DND-41 (cell line): ENCODE results near the gene BAG5.

Experiments used
- ATAC-seq: fragments of 200-7000 bp; cut with Tn5 transposase; 3 replicates; pipeline ENCODE4 v1.9.1; 2021; ENCODE audit warnings: low read depth; ENCODE audit not compliant: insufficient read depth
- DNase-seq: peaks from one replicate; pipeline ENCODE4 v3.0.0-alpha.2; 2020
- H2AFZ ChIP-seq: 2 replicates; pipeline ENCODE4 v1.6.0; 2012; ENCODE audit warnings: low read depth, low read length
- H3K27ac ChIP-seq: 2 replicates; pipeline ENCODE4 v1.5.1; 2012; ENCODE audit warnings: low read length, inconsistent platforms
- H3K27me3 ChIP-seq: fragments of 200-600 bp; sonication (generic); 2 replicates; pipeline ENCODE4 v1.6.0; 2012; ENCODE audit warnings: low read length, mild to moderate bottlenecking, inconsistent platforms; ENCODE audit not compliant: insufficient read depth, poor library complexity
- H3K36me3 ChIP-seq: 2 replicates; pipeline ENCODE4 v1.5.1; 2012; ENCODE audit warnings: low read length, inconsistent platforms; ENCODE audit not compliant: insufficient read depth
- H3K4me1 ChIP-seq: 2 replicates; pipeline ENCODE4 v1.5.1; 2012; ENCODE audit warnings: mild to moderate bottlenecking, low read length; ENCODE audit not compliant: insufficient read depth
- H3K4me2 ChIP-seq: 2 replicates; pipeline ENCODE4 v1.6.0; 2012; ENCODE audit warnings: mild to moderate bottlenecking, moderate library complexity, low read length, inconsistent platforms; ENCODE audit not compliant: insufficient read depth
- H3K4me3 ChIP-seq, 2 experiments: fragments of 200-600 bp in 1 of 2; shearing (Covaris generic) in 1 of 2; 2 replicates each; pipeline ENCODE4 v1.5.1; 2012 to 2016; ENCODE audit warnings: inconsistent platforms in 2 of 2, low read length in 2 of 2, mild to moderate bottlenecking in 2 of 2, low read depth in 1 of 2, moderate library complexity in 1 of 2
- H3K79me2 ChIP-seq: 2 replicates; pipeline ENCODE4 v1.6.0; 2012; ENCODE audit warnings: low read length, inconsistent platforms; ENCODE audit not compliant: insufficient read depth
- H3K9ac ChIP-seq: 2 replicates; pipeline ENCODE4 v1.6.0; 2012; ENCODE audit warnings: low read depth, mild to moderate bottlenecking, inconsistent platforms, low read length, moderate library complexity
- H3K9me3 ChIP-seq: 2 replicates; pipeline ENCODE4 v1.5.1; 2012; ENCODE audit warnings: low read length, moderate library complexity, mild to moderate bottlenecking, inconsistent platforms; ENCODE audit not compliant: insufficient read depth, severe bottlenecking
- H4K20me1 ChIP-seq: 2 replicates; pipeline ENCODE4 v1.6.0; 2012; ENCODE audit warnings: low read length; ENCODE audit not compliant: insufficient read depth
- CTCF ChIP-seq: IDR thresholded peaks from 2 replicates; pipeline ENCODE4 v1.5.1; 2012; ENCODE audit warnings: borderline replicate concordance, low read length, moderate library complexity, mild to moderate bottlenecking; ENCODE audit not compliant: poor library complexity, severe bottlenecking; ENCODE audit errors: extremely low read depth
- EZH2 ChIP-seq: IDR thresholded peaks from 3 replicates; pipeline ENCODE4 v1.6.1; 2012; ENCODE audit warnings: borderline replicate concordance, low read depth, mild to moderate bottlenecking, moderate library complexity, low read length, inconsistent platforms; ENCODE audit not compliant: severe bottlenecking

The BAG5 gene

GRCh38 chr14:103521951-103522563, 40.4 kb downstream of the BAG5 start:
- Histone ChIP-seq H3K9ac (no peak overlapping the region), H3K4me3 (no peak overlapping the region), H2AFZ (no peak overlapping the region), H3K4me2 (no peak overlapping the region), H3K36me3 (no peaks in the 10 kb centered on the region), H3K79me2 (no peaks in the 10 kb centered on the region), H3K9me3 (no peaks in the 10 kb centered on the region), H3K27me3 (no peaks in the 10 kb centered on the region), H3K27ac (no peak overlapping the region), H4K20me1 (0 out of 2 replicates have a peak, but pooled peaks cover 4% of the 10 kb centered on the region), H3K4me1 (peaks cover 8% of the 10 kb centered on the region; the same call in 1 of the 2 replicates)
- DNase-seq = no peak
- no peak for ATAC-seq
- TF ChIP-seq EZH2 (no peak), CTCF (no peak)

GRCh38 chr14:103521438-103521950, 41.0 kb downstream of the BAG5 start:
- Histone ChIP-seq H3K9me3 (no peaks in the 10 kb centered on the region), H4K20me1 (0 out of 2 replicates have a peak, but pooled peaks cover 4% of the 10 kb centered on the region), H2AFZ (peak overlapping the region; percentile 75), H3K36me3 (no peaks in the 10 kb centered on the region), H3K4me1 (peaks cover 8% of the 10 kb centered on the region; the same call in 1 of the 2 replicates), H3K27ac (no peak overlapping the region), H3K9ac (peak overlapping the region; percentile 48; the same call in 1 of the 2 replicates), H3K4me3 (peak overlapping the region in 1 of 2 experiments; percentile 60; a peak in 2 of 4 replicates), H3K27me3 (no peaks in the 10 kb centered on the region), H3K79me2 (no peaks in the 10 kb centered on the region), H3K4me2 (peak overlapping the region; percentile 73)
- ATAC-seq (no peak), DNase-seq (no peak)
- TF ChIP-seq EZH2 = no peak
- no peak for TF ChIP-seq CTCF

- no peaks in the 10 kb centered on the region for H3K79me2 ChIP-seq
- peak overlapping the region; percentile 75 for H2AFZ ChIP-seq
- no peaks in the 10 kb centered on the region for H3K36me3 ChIP-seq
- peak; percentile 66 for ATAC-seq
- no peaks in the 10 kb centered on the region for H3K9me3 ChIP-seq
- H4K20me1 ChIP-seq = 0 out of 2 replicates have a peak, but pooled peaks cover 4% of the 10 kb centered on the region
- H3K4me3 ChIP-seq = peak overlapping the region; percentile 3 to 60; a peak in 3 of 4 replicates
- peaks cover 8% of the 10 kb centered on the region; the same call in 1 of the 2 replicates for H3K4me1 ChIP-seq
- peak overlapping the region; percentile 73 for H3K4me2 ChIP-seq
- peak overlapping the region; percentile 48 for H3K9ac ChIP-seq
- no peak overlapping the region for H3K27ac ChIP-seq
- no peak for TF ChIP-seq EZH2
- peak; percentile 63 for TF ChIP-seq CTCF
- DNase-seq = peak; percentile 70
- no peaks in the 10 kb centered on the region for H3K27me3 ChIP-seq
These were observed 41.6 kb downstream of the BAG5 start for GRCh38 chr14:103520657-103521437.
